ENCODE measurements around the gene RXFP1.

The RXFP1 gene

GRCh38 chr4:158541506-158541905 is 19.8 kb downstream of the RXFP1 start:
- DNase-seq (ENCODE audit: low read depth, low spot score), result no peak

GRCh38 chr4:158543191-158543590 is 21.5 kb downstream of the RXFP1 start:
- DNase-seq (ENCODE audit: low read depth, low spot score), result no peak

GRCh38 chr4:158544141-158544540 is 22.5 kb downstream of the RXFP1 start:
- no peak for DNase-seq (ENCODE audit: low read depth, low spot score)

GRCh38 chr4:158553364-158553763 is 31.7 kb downstream of the RXFP1 start:
- no peak for DNase-seq (ENCODE audit: low read depth, low spot score)

- no peak for DNase-seq (ENCODE audit: low read depth, low spot score)
Observed at GRCh38 chr4:158560284-158560683, 38.6 kb downstream of the RXFP1 start.

- DNase-seq (ENCODE audit: low read depth, low spot score), result no peak
Observed at GRCh38 chr4:158566860-158567259, 45.2 kb downstream of the RXFP1 start.

- no peak for DNase-seq (ENCODE audit: low read depth, low spot score)
Observed at GRCh38 chr4:158571736-158572135, 50.1 kb downstream of the RXFP1 start.

GRCh38 chr4:158572608-158573007 is 50.9 kb downstream of the RXFP1 start:
- no peak for DNase-seq (ENCODE audit: low read depth, low spot score)

- DNase-seq (ENCODE audit: low read depth, low spot score), result peak; percentile 27
Observed at GRCh38 chr4:158578476-158578875, 56.8 kb downstream of the RXFP1 start.

- no peak for DNase-seq (ENCODE audit: low read depth, low spot score)
Observed at GRCh38 chr4:158580064-158580463, 58.4 kb downstream of the RXFP1 start.

GRCh38 chr4:158581161-158581560 is 59.5 kb downstream of the RXFP1 start:
- DNase-seq (ENCODE audit: low read depth, low spot score), result peak; percentile 33

- DNase-seq (ENCODE audit: low read depth, low spot score), result no peak
Observed at GRCh38 chr4:158586881-158587280, 65.2 kb downstream of the RXFP1 start.

- no peak for DNase-seq (ENCODE audit: low read depth, low spot score)
Observed at GRCh38 chr4:158588285-158588684, 66.6 kb downstream of the RXFP1 start.

GRCh38 chr4:158588777-158589176 is 67.1 kb downstream of the RXFP1 start:
- DNase-seq (ENCODE audit: low read depth, low spot score), result no peak

GRCh38 chr4:158590306-158590705 is 68.6 kb downstream of the RXFP1 start:
- no peak for DNase-seq (ENCODE audit: low read depth, low spot score)

GRCh38 chr4:158590824-158591223 is 69.1 kb downstream of the RXFP1 start:
- DNase-seq (ENCODE audit: low read depth, low spot score), result no peak

GRCh38 chr4:158597879-158598596 is 76.4 kb downstream of the RXFP1 start:
- no peak for DNase-seq (ENCODE audit: low read depth, low spot score)

- DNase-seq (ENCODE audit: low read depth, low spot score), result no peak
Observed at GRCh38 chr4:158599150-158599549, 77.5 kb downstream of the RXFP1 start.

GRCh38 chr4:158599765-158600498 is 78.2 kb downstream of the RXFP1 start:
- peak; percentile 29 for DNase-seq (ENCODE audit: low read depth, low spot score)

GRCh38 chr4:158604369-158604768 is 82.7 kb downstream of the RXFP1 start:
- no peak for DNase-seq (ENCODE audit: low read depth, low spot score)

- no peak for DNase-seq (ENCODE audit: low read depth, low spot score)
Observed at GRCh38 chr4:158605393-158605792, 83.7 kb downstream of the RXFP1 start.

GRCh38 chr4:158606969-158607368 is 85.3 kb downstream of the RXFP1 start:
- DNase-seq (ENCODE audit: low read depth, low spot score), result no peak

- DNase-seq (ENCODE audit: low read depth, low spot score), result no peak
Observed at GRCh38 chr4:158609116-158609515, 87.4 kb downstream of the RXFP1 start.
